Muscle of leg (tissue), 11 donors: Measurements from ENCODE around the gene LTA4H. TPM values are rescaled to one million over a fixed set of nuclear protein-coding genes. Genes with fewer than 3 reads are reported as not detected.
A peak's percentile ranks its signal among the peaks of the same experiment; 100 is the strongest.

Source experiments
- DNase-seq: peaks from one replicate; pipeline ENCODE4 v3.0.0; 2013
- H3K27ac ChIP-seq: one replicate; pipeline ENCODE4 v1.5.1; 2013; ENCODE audit warnings: mild to moderate bottlenecking, low read length, control low read depth
- H3K27me3 ChIP-seq: one replicate; pipeline ENCODE4 v1.6.1; 2013; ENCODE audit warnings: low read length; ENCODE audit not compliant: control insufficient read depth, insufficient read depth
- H3K36me3 ChIP-seq: one replicate; pipeline ENCODE4 v1.6.1; 2013; ENCODE audit warnings: low read length; ENCODE audit not compliant: control insufficient read depth, insufficient read depth
- H3K4me1 ChIP-seq: one replicate; pipeline ENCODE4 v1.6.1; 2013; ENCODE audit warnings: low read length; ENCODE audit not compliant: control insufficient read depth, insufficient read depth
- H3K4me3 ChIP-seq: one replicate; pipeline ENCODE4 v1.5.1; 2013; ENCODE audit warnings: low read length, control low read depth
- H3K9me3 ChIP-seq: replicated peaks from 2 replicates; pipeline ENCODE4 v1.6.1; 2013; ENCODE audit warnings: low read depth, low read length; ENCODE audit not compliant: control insufficient read depth
- WGBS: methylation state at CpG from one replicate; pipeline ENCODE4 v1.1.5; 2013; ENCODE audit warnings: missing lambda C conversion rate; ENCODE audit not compliant: insufficient coverage; 5-methylcytosine and 5-hydroxymethylcytosine counted together
- polyA plus RNA-seq, 8 donors: library from polyadenylated mRNA; unstranded; fragments of 120-200 nt; gene quantifications; one replicate each; pipeline versions ENCODE4 v1.2.1 to v1.2.3, GENCODE V29; 2013; ENCODE audit warnings: inconsistent platforms in 1 of 8, low replicate concordance in 1 of 8; ENCODE audit not compliant: insufficient read length in 8 of 8, insufficient read depth in 1 of 8
- total RNA-seq: library from RNA; stranded (reverse); fragments of 120-200 nt; gene quantifications from one replicate; pipeline ENCODE4 v1.2.4, GENCODE V29; 2013

LTA4H gene
- total and polyA plus RNA-seq, 9 donors, result 64.0 to 81.5 (median 73.5) TPM

DNA sequence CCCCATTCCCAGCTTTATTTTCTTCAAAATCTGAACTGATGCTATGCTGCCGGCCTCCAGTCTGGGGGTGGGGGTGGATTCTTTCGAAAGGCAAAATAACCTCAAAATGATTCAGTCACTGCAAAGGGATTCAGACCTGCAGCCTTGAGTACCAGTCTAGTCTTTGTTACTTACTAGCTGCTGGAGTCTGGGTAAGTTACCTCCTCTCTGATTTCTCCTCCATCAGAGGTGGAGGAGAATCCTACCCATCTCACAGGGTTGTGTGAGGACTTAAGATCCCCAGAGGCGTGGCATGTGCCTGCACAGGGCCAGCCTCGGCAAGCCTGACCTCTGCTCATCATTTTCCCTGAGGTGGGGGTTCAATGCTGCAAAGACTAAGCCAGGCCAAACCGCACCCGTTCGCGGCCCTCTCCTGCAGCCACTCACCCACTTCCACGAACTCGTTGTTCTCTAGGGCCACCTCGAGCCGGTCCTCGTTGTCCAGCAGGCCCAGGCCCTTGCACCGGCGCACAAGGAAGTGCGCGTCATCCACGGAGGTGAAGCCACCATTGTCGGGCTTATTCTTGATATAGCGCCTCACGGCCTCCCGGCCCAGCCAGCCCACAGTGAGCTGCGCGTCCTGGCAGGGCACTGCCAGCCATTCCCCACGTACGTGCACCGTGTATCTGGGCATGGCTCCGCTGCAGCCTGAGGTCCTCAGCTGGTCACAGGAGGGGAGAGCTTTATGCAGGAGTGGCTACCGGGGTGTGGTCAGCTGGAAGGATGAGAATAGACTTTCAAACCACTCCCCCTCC lies 40.0 kb downstream of the LTA4H start:
- no peak for DNase-seq
- Histone ChIP-seq H3K27ac (no peak overlapping the region), H3K27me3 (no peaks in the 10 kb centered on the region), H3K4me1 (no peaks in the 10 kb centered on the region), H3K4me3 (no peak overlapping the region), H3K9me3 (no peaks in the 10 kb centered on the region), H3K36me3 (peaks cover 5% of the 10 kb centered on the region)
- WGBS, result 92% methylated on average over 26 of the region's 29 CpGs

DNA sequence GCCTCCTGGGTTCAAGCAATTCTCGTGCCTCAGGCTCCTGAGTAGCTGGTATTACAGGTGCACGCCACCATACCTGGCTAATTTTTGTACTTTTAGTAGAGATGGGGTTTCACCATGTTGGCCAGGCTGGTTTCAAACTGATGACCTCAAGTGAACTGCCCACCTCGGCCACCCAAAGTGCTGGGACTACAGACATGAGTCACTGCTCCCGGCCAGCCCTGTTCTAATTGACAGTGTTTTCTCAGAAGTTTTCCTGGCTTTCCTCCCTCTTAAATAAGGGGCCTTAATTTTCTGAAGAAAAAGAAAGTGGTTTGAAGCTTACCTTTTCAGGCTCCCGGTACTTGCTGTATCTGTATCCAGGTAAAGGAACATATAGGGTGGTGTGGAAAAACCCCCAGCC lies 40.9 kb downstream of the LTA4H start:
- Histone ChIP-seq H3K4me3 (no peak overlapping the region), H3K27ac (no peak overlapping the region), H3K9me3 (no peaks in the 10 kb centered on the region), H3K27me3 (no peaks in the 10 kb centered on the region), H3K36me3 (no peaks in the 10 kb centered on the region), H3K4me1 (no peaks in the 10 kb centered on the region)
- DNase-seq, result no peak
- 80% methylated on average over 2 of the region's 5 CpGs for WGBS

DNA sequence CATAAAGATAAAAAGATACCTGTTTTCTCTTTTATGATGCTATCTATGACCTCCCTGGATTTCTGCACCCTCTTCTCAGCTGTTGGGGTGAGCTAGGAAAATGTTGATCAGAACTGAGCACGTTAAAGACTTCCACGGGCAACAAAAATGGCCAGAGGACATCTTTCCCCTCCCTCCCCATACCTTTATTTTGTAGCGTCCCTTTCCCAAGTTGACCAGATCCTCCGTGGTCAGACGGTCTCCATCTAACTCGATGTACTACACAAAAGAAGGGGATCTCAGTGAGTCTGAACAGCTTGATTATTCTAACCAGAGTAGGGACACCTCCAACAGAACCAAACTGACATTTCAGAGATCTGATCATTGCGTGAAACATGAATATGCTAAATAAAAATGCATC lies 41.5 kb downstream of the LTA4H start:
- WGBS, result 93% methylated on average over 3 of the region's 7 CpGs

DNA sequence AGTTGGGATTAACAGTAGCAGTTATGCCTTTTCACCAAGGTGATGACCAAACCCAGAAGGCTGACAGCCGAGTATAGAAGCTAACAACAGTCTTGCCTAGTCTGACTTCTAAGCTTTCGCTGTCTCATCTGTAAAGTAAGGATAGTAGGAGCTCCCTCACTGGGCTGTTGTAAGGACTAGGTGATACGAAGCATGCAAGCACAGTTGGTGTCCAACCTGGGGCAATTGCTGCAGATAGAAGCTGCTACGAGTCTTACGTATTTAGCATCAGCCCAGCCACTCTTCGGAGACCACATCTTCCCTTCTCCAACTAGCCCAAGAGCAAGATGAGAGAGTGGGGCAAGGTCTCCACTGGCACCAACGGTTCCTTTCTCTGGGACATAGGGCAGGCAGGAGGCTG lies 45.3 kb downstream of the LTA4H start:
- Histone ChIP-seq H3K9me3 (no peaks in the 10 kb centered on the region), H3K27me3 (no peaks in the 10 kb centered on the region), H3K27ac (no peak overlapping the region), H3K4me3 (no peak overlapping the region), H3K4me1 (no peaks in the 10 kb centered on the region), H3K36me3 (no peaks in the 10 kb centered on the region)
- no peak for DNase-seq
- 52% methylated on average over 3 of the region's 7 CpGs for WGBS

More for the DNA sequence above, 41.5 kb downstream of the LTA4H start:
- H3K4me3 ChIP-seq, result no peak overlapping the region
- DNase-seq, result no peak
- H3K36me3 ChIP-seq, result no peaks in the 10 kb centered on the region
- H3K27ac ChIP-seq, result no peak overlapping the region
- no peaks in the 10 kb centered on the region for H3K4me1 ChIP-seq
- no peaks in the 10 kb centered on the region for H3K9me3 ChIP-seq
- no peaks in the 10 kb centered on the region for H3K27me3 ChIP-seq

- WGBS, result 80% methylated on average over 1 of the region's 4 CpGs
- H3K27ac ChIP-seq, result no peak overlapping the region
- DNase-seq, result peak; percentile 7
- no peaks in the 10 kb centered on the region for H3K9me3 ChIP-seq
- H3K4me1 ChIP-seq, result no peaks in the 10 kb centered on the region
- H3K4me3 ChIP-seq, result no peak overlapping the region
- no peaks in the 10 kb centered on the region for H3K27me3 ChIP-seq
- no peaks in the 10 kb centered on the region for H3K36me3 ChIP-seq
These were observed 45.8 kb downstream of the LTA4H start for GRCh38 chr12:95989504-95990123.

DNA sequence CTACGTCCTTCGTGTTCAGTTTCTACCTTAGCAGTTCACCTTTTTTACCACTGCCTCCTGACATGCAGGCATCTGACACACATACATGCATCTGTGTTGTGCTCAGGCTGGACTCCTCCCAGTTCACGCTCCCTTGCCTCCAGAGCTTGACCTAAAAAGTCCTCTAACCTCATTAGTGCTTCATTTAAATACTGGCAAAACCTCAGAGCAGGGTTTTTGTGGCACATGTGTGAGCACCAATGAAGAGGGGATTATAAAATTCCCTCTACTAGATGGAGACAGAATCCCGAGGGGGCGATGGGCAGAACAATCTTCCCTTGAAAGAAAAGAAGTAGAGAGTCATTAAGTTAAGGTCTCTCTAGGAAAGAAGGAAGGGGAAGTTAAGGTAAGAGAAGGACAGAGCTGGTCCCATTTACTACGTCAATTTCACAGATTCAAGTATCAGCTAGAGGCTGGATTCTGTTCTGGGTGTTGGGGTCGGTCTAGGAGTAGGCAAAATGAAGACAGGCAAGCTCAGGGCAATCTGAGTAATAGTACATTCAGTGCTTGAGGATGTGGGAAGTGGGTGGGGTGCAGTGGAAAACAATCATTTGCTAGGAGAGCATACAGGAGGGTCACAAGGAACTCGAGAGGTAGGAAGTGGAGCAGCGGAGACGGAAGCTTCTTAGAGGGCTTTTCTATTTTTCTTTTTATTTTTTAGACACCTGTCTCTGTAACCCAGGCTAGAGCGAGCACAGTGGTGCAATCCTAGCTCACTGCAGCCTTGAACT lies 46.7 kb downstream of the LTA4H start:
- DNase-seq, result no peak
- H3K9me3 ChIP-seq, result no peaks in the 10 kb centered on the region
- WGBS, result 83% methylated on average over 5 of the region's 11 CpGs
- no peak overlapping the region for H3K4me3 ChIP-seq
- H3K4me1 ChIP-seq, result no peaks in the 10 kb centered on the region
- no peak overlapping the region for H3K27ac ChIP-seq
- H3K36me3 ChIP-seq, result no peaks in the 10 kb centered on the region
- no peaks in the 10 kb centered on the region for H3K27me3 ChIP-seq

GRCh38 chr12:95986635-95987570 lies 48.5 kb downstream of the LTA4H start:
- H3K27ac ChIP-seq, result no peak overlapping the region
- H3K36me3 ChIP-seq, result no peaks in the 10 kb centered on the region
- no peak overlapping the region for H3K4me3 ChIP-seq
- peak; percentile 52 for DNase-seq
- WGBS, result 78% methylated on average over 5 of the region's 14 CpGs
- no peaks in the 10 kb centered on the region for H3K27me3 ChIP-seq
- no peaks in the 10 kb centered on the region for H3K9me3 ChIP-seq
- no peaks in the 10 kb centered on the region for H3K4me1 ChIP-seq

DNA sequence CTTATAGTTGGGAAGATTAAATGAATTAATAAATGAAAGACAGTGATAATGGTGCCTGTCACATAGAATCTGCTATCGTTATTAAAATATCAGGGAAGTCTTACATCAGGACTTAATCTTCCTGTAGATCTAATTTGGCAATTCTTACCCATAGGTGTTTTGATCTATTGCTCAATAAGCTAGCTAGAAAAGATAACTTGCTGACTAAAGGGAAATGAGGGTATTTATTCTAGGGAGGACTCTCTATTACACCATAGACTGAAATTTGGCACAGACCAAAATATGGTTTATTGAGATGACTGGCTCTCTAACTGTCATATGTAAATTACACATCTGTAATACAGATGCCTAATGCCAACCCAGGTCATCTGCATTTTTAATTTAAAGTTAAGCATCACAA lies 50.7 kb downstream of the LTA4H start:
- no peak overlapping the region for H3K27ac ChIP-seq
- H3K36me3 ChIP-seq, result no peaks in the 10 kb centered on the region
- H3K27me3 ChIP-seq, result no peaks in the 10 kb centered on the region
- no CpG with 5 or more reads among the region's 1 CpG for WGBS
- H3K4me1 ChIP-seq, result no peaks in the 10 kb centered on the region
- no peaks in the 10 kb centered on the region for H3K9me3 ChIP-seq
- no peak for DNase-seq
- no peak overlapping the region for H3K4me3 ChIP-seq

DNA sequence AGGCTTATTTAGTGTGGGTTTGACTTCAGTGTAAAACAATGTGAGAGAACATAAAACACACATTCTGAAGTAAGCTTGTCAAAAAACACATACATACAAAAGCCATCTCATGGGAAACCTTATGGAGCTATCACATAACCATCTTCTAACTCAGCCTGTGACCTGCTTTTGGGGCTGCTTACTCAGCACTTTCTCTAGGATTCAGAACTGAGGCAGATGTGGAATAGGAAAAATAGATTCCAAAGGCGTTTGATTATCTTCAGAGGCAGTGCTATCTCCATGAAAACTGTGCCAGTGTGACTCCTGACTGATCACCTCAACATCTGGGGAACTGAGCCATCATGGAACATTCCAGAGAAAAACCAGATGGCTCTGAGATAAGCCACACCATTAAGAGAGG lies 52.8 kb downstream of the LTA4H start:
- Histone ChIP-seq H3K27ac (no peak overlapping the region), H3K27me3 (no peaks in the 10 kb centered on the region), H3K9me3 (no peaks in the 10 kb centered on the region), H3K4me3 (no peak overlapping the region), H3K36me3 (no peaks in the 10 kb centered on the region), H3K4me1 (no peaks in the 10 kb centered on the region)
- no peak for DNase-seq
- 83% methylated on average over 1 of the region's 1 CpG for WGBS
